GM12878 (cell line): ENCODE results near the gene ADAM19. TPM values are rescaled to one million over a fixed set of nuclear protein-coding genes. Genes with fewer than 3 reads are reported as not detected.

Experiments
- ATAC-seq: fragments of 200-7000 bp; cut with Tn5 transposase; 3 replicates; pipeline ENCODE4 v1.9.1; 2020; ENCODE audit warnings: mild to moderate bottlenecking, moderate library complexity
- BruUV-seq: library from RNA; stranded (reverse); fragments of 400-500 nt; replicated peaks from 2 replicates; lab custom pipeline; 2021; lab: Mats Ljungman, UMichigan
- CTCF ChIA-PET: fragments of 300-600 bp; sonication (Branson Sonifier 250); formaldehyde crosslinking; extraction: SDS; loops from one replicate; lab custom pipeline; 2021; ENCODE audit warnings: inconsistent platforms; lab: Yijun Ruan, JAX
- POLR2A ChIA-PET: fragments of 350-600 bp; formaldehyde crosslinking; extraction: SDS; loops from one replicate; lab custom pipeline; 2021; ENCODE audit warnings: inconsistent platforms; lab: Charles Lee
- RAD21 ChIA-PET: fragments of 300-600 bp; sonication (Branson Sonifier 250); formaldehyde crosslinking; loops from one replicate; lab custom pipeline; 2023; ENCODE audit warnings: antibody characterized with exemption; ENCODE audit not compliant: unreplicated experiment; lab: Charles Lee
- SMC1A ChIA-PET: fragments of 300-600 bp; sonication (Branson Sonifier 250); formaldehyde crosslinking; loops from one replicate; lab custom pipeline; 2023; ENCODE audit not compliant: unreplicated experiment, uncharacterized antibody; lab: Charles Lee
- DNase-seq: peaks from one replicate; pipeline ENCODE4 v3.0.0-alpha.2; 2011; ENCODE audit warnings: low read depth, low spot score
- FAIRE-seq: peaks from 3 replicates; lab custom pipeline; 2011; peaks lifted over from hg19 to GRCh38; lab: Jason Lieb, UNC
- H2AFZ ChIP-seq: 2 replicates; pipeline ENCODE4 v1.6.0; 2011; ENCODE audit warnings: low read depth, low read length, control low read depth; ENCODE audit not compliant: control insufficient read depth
- H3K27ac ChIP-seq: 2 replicates; pipeline ENCODE4 v1.5.1; 2011; ENCODE audit warnings: control low read depth; ENCODE audit not compliant: control insufficient read depth, insufficient read depth
- H3K27me3 ChIP-seq, 2 experiments: replicated peaks in 1 of 2; 2 replicates each; pipeline versions ENCODE4 v1.6.0 to v1.6.1; 2011; ENCODE audit warnings: low read length in 1 of 2; ENCODE audit not compliant: control insufficient read depth in 2 of 2, insufficient read depth in 2 of 2
- H3K36me3 ChIP-seq, 2 experiments: 2 replicates each; pipeline ENCODE4 v1.5.1; 2011; ENCODE audit warnings: low read length in 1 of 2; ENCODE audit not compliant: control insufficient read depth in 2 of 2, insufficient read depth in 2 of 2
- H3K4me1 ChIP-seq: 2 replicates; pipeline ENCODE4 v1.6.1; 2011; ENCODE audit warnings: mild to moderate bottlenecking, low read length, moderate library complexity, mixed read lengths; ENCODE audit not compliant: control insufficient read depth, insufficient read depth
- H3K4me2 ChIP-seq: 2 replicates; pipeline ENCODE4 v1.6.0; 2011; ENCODE audit warnings: control low read depth; ENCODE audit not compliant: control insufficient read depth, insufficient read depth
- H3K4me3 ChIP-seq: fragments of 200-600 bp; sonication (generic); 2 replicates; pipeline ENCODE4 v1.5.1; 2016
- H3K79me2 ChIP-seq: 2 replicates; pipeline ENCODE4 v1.6.0; 2011; ENCODE audit warnings: low read length; ENCODE audit not compliant: control insufficient read depth, insufficient read depth
- H3K9ac ChIP-seq: 2 replicates; pipeline ENCODE4 v1.8.0; 2011; ENCODE audit warnings: low read length, control low read depth, mixed read lengths; ENCODE audit not compliant: control insufficient read depth, insufficient read depth
- H3K9me3 ChIP-seq: replicated peaks from 3 replicates; pipeline ENCODE4 v1.5.1; 2011; ENCODE audit warnings: mild to moderate bottlenecking, low read length; ENCODE audit not compliant: control insufficient read depth, insufficient read depth
- H4K20me1 ChIP-seq: 2 replicates; pipeline ENCODE4 v1.6.0; 2011; ENCODE audit not compliant: control insufficient read depth, insufficient read depth
- BCL3 ChIP-seq: IDR thresholded peaks from 2 replicates; pipeline ENCODE4 v1.6.1; 2011; ENCODE audit warnings: borderline replicate concordance, low read depth, mild to moderate bottlenecking, moderate library complexity, low read length; ENCODE audit not compliant: insufficient read depth, poor library complexity, severe bottlenecking
- BMI1 ChIP-seq: fragments of 450-650 bp; IDR thresholded peaks from 2 replicates; pipeline ENCODE4 v1.6.1; 2016; ENCODE audit warnings: mild to moderate bottlenecking, moderate library complexity, borderline replicate concordance
- CUX1 ChIP-seq: IDR thresholded peaks from 2 replicates; pipeline ENCODE4 v1.6.1; 2012; ENCODE audit warnings: improper control_type of control experiment, low read depth, low read length; ENCODE audit not compliant: insufficient replicate concordance
- E4F1 ChIP-seq: fragments of 450-650 bp; IDR thresholded peaks from 2 replicates; pipeline ENCODE4 v1.6.1; 2018; ENCODE audit warnings: borderline replicate concordance, mild to moderate bottlenecking; ENCODE audit not compliant: partially characterized antibody
- EED ChIP-seq: sonication (generic); IDR thresholded peaks from 2 replicates; pipeline ENCODE4 v1.6.1; 2016; ENCODE audit warnings: antibody characterized with exemption, low read depth
- EZH2 ChIP-seq: IDR thresholded peaks from 2 replicates; pipeline ENCODE4 v1.6.1; 2012; ENCODE audit warnings: low read depth, mild to moderate bottlenecking, control low read depth, inconsistent platforms, low read length, borderline replicate concordance; ENCODE audit not compliant: control insufficient read depth
- FOS ChIP-seq: IDR thresholded peaks from 3 replicates; pipeline ENCODE4 v1.6.1; 2011; ENCODE audit warnings: borderline replicate concordance; ENCODE audit not compliant: insufficient read length; ENCODE audit errors: extremely low read depth
- SRF ChIP-seq, 2 experiments: IDR thresholded peaks; 2 replicates each; pipeline ENCODE4 v1.6.1; 2011; ENCODE audit warnings: low read depth in 2 of 2, low read length in 2 of 2, mild to moderate bottlenecking in 1 of 2, moderate library complexity in 1 of 2
- USF1 ChIP-seq: IDR thresholded peaks from 2 replicates; pipeline ENCODE4 v1.6.1; 2011; ENCODE audit warnings: borderline replicate concordance, low read depth, mild to moderate bottlenecking, moderate library complexity, mixed read lengths, low read length; ENCODE audit not compliant: insufficient read depth; ENCODE audit errors: extremely low read length
- WGBS: methylation state at CpG from one replicate; pipeline ENCODE4 v1.1.6; 2016; ENCODE audit warnings: low lambda C conversion rate; ENCODE audit not compliant: insufficient replicate concordance, insufficient coverage; ENCODE audit errors: missing lambda C conversion rate; 5-methylcytosine and 5-hydroxymethylcytosine counted together
- in situ Hi-C: fragments of 300-500 bp; cut with MboI; formaldehyde crosslinking; loops from 9 replicates; pipeline ENCODE4 v1.14.3; 2018; ENCODE audit warnings: mixed read lengths
- intact Hi-C: fragments of 100-400 bp; cut with micrococcal nuclease; formaldehyde crosslinking; loops from one replicate; pipeline ENCODE4 v1.14.2; 2022; ENCODE audit not compliant: unreplicated experiment
- polyA plus RNA-seq, 11 experiments: library from polyadenylated mRNA; depleted of rRNA in 4 of 11; unstranded in 6 of 11; stranded (reverse) in 5 of 11; fragments of >200 nt; fragmentation: Nextera tagmentation in 4 of 11; fragmentation: Illumina TruSeq in 1 of 11; extraction: Ambion mirVana in 4 of 11; extraction: Trizol in 1 of 11; gene quantifications; 1 replicate in 1 of 11; 2 replicates in 10 of 11; pipeline versions ENCODE4 v1.2.1 to v1.2.3, GENCODE V29; 2011 to 2016; ENCODE audit warnings: inconsistent platforms in 2 of 11, missing spikeins in 2 of 11, low read depth in 1 of 11
- total RNA-seq, 4 experiments: library from RNA; depleted of rRNA in 3 of 4; stranded (reverse); fragments of >200 nt in 3 of 4; fragmentation: Illumina TruSeq in 1 of 4; extraction: Trizol in 1 of 4; gene quantifications; 2 replicates each; pipeline versions ENCODE4 v1.2.1 to v1.2.3, GENCODE V29; 2013 to 2021

The ADAM19 gene
- total and polyA plus RNA-seq, 10 of the 15 experiments (the other 5 are each of a cell fraction or from before 2014, with no cell fraction given): 16.0 to 92.8 (median 44.7) TPM

GRCh38 chr5:157479612-157480510, 95.7 kb downstream of the ADAM19 start:
- no peaks in the 10 kb centered on the region for H4K20me1 ChIP-seq
- in situ Hi-C loops (no loop called here), intact Hi-C loops (loop anchor here (5.0 kb wide), 2 partner anchors 153 to 237 kb away; no protein-coding TSS in a partner anchor)
- no peak overlapping the region for H3K9ac ChIP-seq
- no peak for ATAC-seq
- FAIRE-seq: no peak
- no peak overlapping the region for H3K27ac ChIP-seq
- CTCF ChIA-PET: interaction anchor here (0.5 to 5.8 kb wide), 10 partner anchors 8 to 263 kb away, joined by 3 to 46 read pairs (median 5); partner anchors contain the start of gene LSM11
- RAD21 ChIA-PET: no interaction called here
- H2AFZ ChIP-seq: no peak overlapping the region
- H3K79me2 ChIP-seq: no peaks in the 10 kb centered on the region
- DNase-seq: no peak
- no peaks in the 10 kb centered on the region for H3K27me3 ChIP-seq
- no peak overlapping the region for H3K4me2 ChIP-seq
- SMC1A ChIA-PET: interaction anchor here (1.1 to 1.5 kb wide), 4 partner anchors 11 to 239 kb away, joined by 3 to 5 read pairs (median 3); no protein-coding TSS in a partner anchor
- WGBS: 70% methylated on average over 15 of the region's 15 CpGs
- no peak overlapping the region for H3K4me3 ChIP-seq
- H3K4me1 ChIP-seq: no peaks in the 10 kb centered on the region
- H3K36me3 ChIP-seq: peaks cover 8 to 17% of the 10 kb centered on the region in 2 experiments; a peak in 2 of 4 replicates
- no TSS peak for BruUV-seq
- POLR2A ChIA-PET: interaction anchor here (0.9 kb wide), 1 partner anchor 39 kb away, joined by 3 read pairs; no protein-coding TSS in a partner anchor
- no peaks in the 10 kb centered on the region for H3K9me3 ChIP-seq
- TF ChIP-seq E4F1 (no peak), CUX1 (no peak), EED (no peak), USF1 (no peak), BMI1 (no peak), BCL3 (no peak), SRF (IDR thresholded peaks at IDR 0.05; ENCODE audit: low read depth in 2 of 2, low read length in 2 of 2) (no peak), FOS (no peak), EZH2 (no peak)
